HG02938 (cell line): ENCODE data around the gene MIAT.

Experiments
- ATAC-seq: cut with Tn5 transposase; IDR thresholded peaks from one replicate; pipeline ENCODE4 v1.9.1; 2021; ENCODE audit warnings: mild to moderate bottlenecking, moderate library complexity; ENCODE audit not compliant: unreplicated experiment

MIAT gene

DNA sequence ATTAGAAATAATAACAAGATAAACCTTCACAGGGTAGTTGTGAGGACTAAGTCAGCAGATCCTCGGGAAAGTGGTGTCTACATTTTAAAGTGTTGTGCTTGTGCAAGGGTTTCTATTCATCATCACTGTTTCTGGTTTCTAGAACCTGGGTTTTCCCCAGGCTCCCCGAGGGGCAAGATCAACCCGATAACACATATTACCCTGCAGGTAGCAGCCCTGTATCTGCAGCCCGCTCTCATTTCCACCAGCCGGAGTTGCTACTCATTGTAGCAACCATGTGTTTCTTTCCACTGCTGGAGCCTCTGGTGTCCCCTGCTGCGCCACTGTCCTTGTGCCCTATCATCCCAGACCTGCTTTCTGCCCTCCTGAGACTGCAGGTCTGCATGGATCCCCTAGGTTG lies 67.0 kb downstream of the MIAT start:
- ATAC-seq: no peak

DNA sequence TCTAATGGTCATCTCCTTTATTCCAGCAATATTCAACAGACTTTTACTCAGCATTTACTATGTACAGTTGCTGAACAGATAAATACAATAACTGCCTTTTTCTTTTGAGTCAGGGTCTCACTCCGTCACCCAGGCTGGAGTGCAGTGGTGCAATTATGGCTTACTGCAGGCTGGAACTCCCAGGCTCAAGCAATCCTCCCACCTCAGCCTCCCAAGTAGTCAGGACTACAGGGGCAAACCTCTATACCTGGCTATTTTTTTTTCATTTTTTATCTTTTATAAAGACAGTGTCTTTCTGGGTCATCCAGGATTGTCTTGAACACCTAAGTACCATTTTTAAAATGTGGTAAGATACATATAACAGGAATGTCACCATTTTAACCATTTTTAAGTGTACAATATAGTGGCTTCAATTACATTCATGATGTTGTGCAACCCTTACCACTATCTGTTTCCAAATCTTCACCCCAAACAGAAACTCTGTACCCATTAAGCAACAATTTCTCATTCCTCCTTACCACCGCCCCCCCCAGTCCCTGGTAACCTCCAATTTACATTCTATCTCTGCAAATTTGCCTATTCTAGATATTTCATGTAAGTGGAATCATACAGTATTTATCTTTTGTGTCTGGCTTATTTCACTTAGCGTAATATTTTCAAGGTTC lies 67.8 kb downstream of the MIAT start:
- no peak for ATAC-seq
